Right lobe of liver (tissue), 4 donors: ENCODE data around the gene ABCC9.

Experiments
- POLR2A ChIP-seq: fragments of 450-650 bp; IDR thresholded peaks from one replicate; pipeline ENCODE4 v1.6.1; 2017; ENCODE audit warnings: antibody characterized with exemption, mild to moderate bottlenecking
- TF ChIP-seq, protein P1 (sequence below), 4 donors: fragments of 200-600 bp in 3 of 4; fragments of 450-650 bp in 1 of 4; IDR thresholded peaks; one replicate each; pipeline versions ENCODE4 v1.5.1 to v1.8.0; 2016 to 2022; ENCODE audit warnings: antibody characterized with exemption in 4 of 4, mild to moderate bottlenecking in 2 of 4
- donor health status: DM: no; HTN: no; CAD: no.
- donor health status: DM: no; HTN: no; CAD: no.
- donor health status: DM: no; HTN: yes; CAD: no.

DNA sequence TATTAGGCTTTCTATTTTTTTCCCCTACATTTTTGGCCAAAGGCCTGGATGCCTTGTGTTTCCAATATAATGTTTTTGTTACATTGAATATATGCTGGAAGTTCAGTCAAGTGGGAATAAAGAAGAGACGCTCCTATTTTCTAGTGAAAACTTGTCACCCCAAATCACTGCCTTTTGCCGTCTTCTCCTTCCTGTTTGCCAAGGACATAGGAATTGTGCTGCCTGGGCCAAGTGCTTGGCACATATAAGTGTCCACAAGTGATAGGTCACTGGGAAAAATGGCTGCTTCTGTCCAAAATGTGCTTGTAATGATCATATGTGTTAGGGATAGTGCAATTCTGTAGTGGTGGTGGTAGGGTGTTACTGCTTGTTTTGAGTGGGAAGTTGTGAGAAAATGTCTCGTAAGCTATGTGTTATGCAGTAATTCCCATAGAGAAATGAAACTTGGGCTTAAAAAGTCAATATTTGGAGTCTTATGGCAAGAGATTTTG, 155.1 kb downstream of the ABCC9 start:
- TF ChIP-seq, protein P1, sequence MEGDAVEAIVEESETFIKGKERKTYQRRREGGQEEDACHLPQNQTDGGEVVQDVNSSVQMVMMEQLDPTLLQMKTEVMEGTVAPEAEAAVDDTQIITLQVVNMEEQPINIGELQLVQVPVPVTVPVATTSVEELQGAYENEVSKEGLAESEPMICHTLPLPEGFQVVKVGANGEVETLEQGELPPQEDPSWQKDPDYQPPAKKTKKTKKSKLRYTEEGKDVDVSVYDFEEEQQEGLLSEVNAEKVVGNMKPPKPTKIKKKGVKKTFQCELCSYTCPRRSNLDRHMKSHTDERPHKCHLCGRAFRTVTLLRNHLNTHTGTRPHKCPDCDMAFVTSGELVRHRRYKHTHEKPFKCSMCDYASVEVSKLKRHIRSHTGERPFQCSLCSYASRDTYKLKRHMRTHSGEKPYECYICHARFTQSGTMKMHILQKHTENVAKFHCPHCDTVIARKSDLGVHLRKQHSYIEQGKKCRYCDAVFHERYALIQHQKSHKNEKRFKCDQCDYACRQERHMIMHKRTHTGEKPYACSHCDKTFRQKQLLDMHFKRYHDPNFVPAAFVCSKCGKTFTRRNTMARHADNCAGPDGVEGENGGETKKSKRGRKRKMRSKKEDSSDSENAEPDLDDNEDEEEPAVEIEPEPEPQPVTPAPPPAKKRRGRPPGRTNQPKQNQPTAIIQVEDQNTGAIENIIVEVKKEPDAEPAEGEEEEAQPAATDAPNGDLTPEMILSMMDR (IDR thresholded peaks at IDR 0.05), result no peak
- TF ChIP-seq POLR2A, result no peak
